ACC112 (cell line): ENCODE results near the gene FAM234A.

ENCODE experiments used
- H2AFZ ChIP-seq: fragments of 200-600 bp; sonication (generic); one replicate; pipeline ENCODE4 v1.6.0; 2017; ENCODE audit warnings: antibody characterized with exemption, low read length; ENCODE audit not compliant: unreplicated experiment
- H3K27ac ChIP-seq: fragments of 200-600 bp; sonication (generic); 2 replicates; pipeline ENCODE4 v1.5.1; 2014; ENCODE audit warnings: low read depth, mild to moderate bottlenecking, antibody characterized with exemption, low read length, moderate library complexity
- H3K27me3 ChIP-seq: fragments of 200-600 bp; sonication (generic); 2 replicates; pipeline ENCODE4 v1.6.1; 2014; ENCODE audit warnings: mild to moderate bottlenecking, antibody characterized with exemption, low read length, moderate library complexity, mixed read lengths; ENCODE audit not compliant: insufficient read depth
- H3K36me3 ChIP-seq: fragments of 200-600 bp; sonication (generic); 2 replicates; pipeline ENCODE4 v1.6.1; 2016; ENCODE audit warnings: mild to moderate bottlenecking, antibody characterized with exemption, low read length, moderate library complexity, mixed read lengths; ENCODE audit not compliant: insufficient read depth
- H3K4me1 ChIP-seq: fragments of 200-600 bp; sonication (generic); one replicate; pipeline ENCODE4 v1.6.1; 2016; ENCODE audit warnings: low read length, mixed read lengths; ENCODE audit not compliant: insufficient read depth, unreplicated experiment, control insufficient read depth
- H3K4me3 ChIP-seq: fragments of 200-600 bp; sonication (generic); 2 replicates; pipeline ENCODE4 v1.5.1; 2014; ENCODE audit warnings: mild to moderate bottlenecking, low read depth, low read length
- H3K79me2 ChIP-seq: fragments of 200-600 bp; sonication (generic); one replicate; pipeline ENCODE4 v1.6.0; 2016; ENCODE audit warnings: low read length; ENCODE audit not compliant: control insufficient read depth, unreplicated experiment, insufficient read depth

The FAM234A gene

GRCh38 chr16:281660-282255, 47.1 kb downstream of the FAM234A start:
- no peaks in the 10 kb centered on the region for H3K4me1 ChIP-seq
- H3K36me3 ChIP-seq = peaks cover 6% of the 10 kb centered on the region; the same call in 1 of the 2 replicates
- peaks cover 25% of the 10 kb centered on the region for H3K27me3 ChIP-seq
- H2AFZ ChIP-seq = no peak overlapping the region
- H3K79me2 ChIP-seq = no peaks in the 10 kb centered on the region
- H3K4me3 ChIP-seq = no peak overlapping the region
- no peak overlapping the region for H3K27ac ChIP-seq

DNA sequence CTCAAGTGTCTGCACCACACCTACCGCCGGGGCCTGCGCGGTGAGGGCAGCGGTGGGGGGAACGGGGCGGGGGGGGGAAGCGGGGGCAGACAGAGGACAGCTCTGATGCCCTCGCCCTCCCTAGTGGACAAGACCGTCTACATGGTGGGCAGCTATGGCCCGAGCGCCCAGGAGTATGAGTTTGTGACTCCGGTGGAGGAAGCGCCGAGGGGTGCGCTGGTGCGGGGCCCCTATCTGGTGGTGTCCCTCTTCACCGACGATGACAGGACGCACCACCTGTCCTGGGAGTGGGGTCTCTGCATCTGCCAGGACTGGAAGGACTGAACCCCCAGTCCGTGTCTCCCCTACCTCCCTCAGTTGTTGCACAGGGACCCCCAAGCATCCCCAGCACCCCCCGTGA, 47.9 kb downstream of the FAM234A start:
- no peak overlapping the region for H2AFZ ChIP-seq
- no peaks in the 10 kb centered on the region for H3K79me2 ChIP-seq
- no peaks in the 10 kb centered on the region for H3K4me1 ChIP-seq
- H3K36me3 ChIP-seq = peaks cover 6% of the 10 kb centered on the region; the same call in 1 of the 2 replicates
- H3K27ac ChIP-seq = no peak overlapping the region
- H3K4me3 ChIP-seq = no peak overlapping the region
- H3K27me3 ChIP-seq = peaks cover 25% of the 10 kb centered on the region

- Histone ChIP-seq H3K4me3 (no peak within 1 kb of the TSS), H2AFZ (no peak within 1 kb of the TSS), H3K36me3 (peaks cover 6% of the 10 kb centered on the region; the same call in 1 of the 2 replicates), H3K4me1 (no peaks in the 10 kb centered on the region), H3K27ac (no peak within 1 kb of the TSS), H3K79me2 (no peaks in the 10 kb centered on the region), H3K27me3 (peaks cover 25% of the 10 kb centered on the region)
Observed at GRCh38 chr16:283033-283805, 48.6 kb downstream of the FAM234A start, which contains the start of gene PDIA2. Gene PDIA2, plus strand, starts transcription at chr16:283164. Its CDS starts 6 bp downstream, at chr16:283170.

DNA sequence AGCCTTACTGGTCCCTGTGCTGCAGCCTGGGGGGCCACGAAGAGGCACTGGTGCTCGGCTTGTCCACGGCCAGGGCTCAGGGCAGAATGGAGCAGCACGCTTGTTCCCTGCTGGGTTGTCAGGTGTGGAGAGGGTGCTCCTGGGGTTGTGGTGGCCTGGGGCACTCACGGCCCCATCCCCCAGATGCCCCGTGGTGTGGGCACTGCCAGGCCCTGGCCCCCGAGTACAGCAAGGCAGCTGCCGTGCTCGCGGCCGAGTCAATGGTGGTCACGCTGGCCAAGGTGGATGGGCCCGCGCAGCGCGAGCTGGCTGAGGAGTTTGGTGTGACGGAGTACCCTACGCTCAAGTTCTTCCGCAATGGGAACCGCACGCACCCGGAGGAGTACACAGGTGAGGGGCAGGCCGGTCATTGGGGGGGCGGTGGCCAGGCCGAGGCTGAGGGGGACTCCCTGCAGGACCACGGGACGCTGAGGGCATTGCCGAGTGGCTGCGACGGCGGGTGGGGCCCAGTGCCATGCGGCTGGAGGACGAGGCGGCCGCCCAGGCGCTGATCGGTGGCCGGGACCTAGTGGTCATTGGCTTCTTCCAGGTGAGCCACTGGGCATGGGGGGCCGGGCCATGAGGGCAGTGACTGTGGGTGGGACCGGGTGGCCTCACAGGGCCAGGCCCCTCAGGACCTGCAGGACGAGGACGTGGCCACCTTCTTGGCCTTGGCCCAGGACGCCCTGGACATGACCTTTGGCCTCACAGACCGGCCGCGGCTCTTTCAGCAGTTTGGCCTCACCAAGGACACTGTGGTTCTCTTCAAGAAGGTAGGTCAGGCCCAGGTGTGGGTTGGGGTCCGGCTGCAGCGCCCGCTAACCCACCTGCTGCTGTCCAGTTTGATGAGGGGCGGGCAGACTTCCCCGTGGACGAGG, 49.8 kb downstream of the FAM234A start:
- Histone ChIP-seq H3K27me3 (peaks cover 22% of the 10 kb centered on the region), H2AFZ (no peak overlapping the region), H3K4me1 (no peaks in the 10 kb centered on the region), H3K79me2 (no peaks in the 10 kb centered on the region), H3K4me3 (no peak overlapping the region), H3K27ac (no peak overlapping the region), H3K36me3 (peaks cover 6% of the 10 kb centered on the region; the same call in 1 of the 2 replicates)

- Histone ChIP-seq H3K4me1 (no peaks in the 10 kb centered on the region), H3K27ac (no peak overlapping the region), H3K79me2 (no peaks in the 10 kb centered on the region)
Observed at GRCh38 chr16:285146-286055, 50.8 kb downstream of the FAM234A start.

GRCh38 chr16:286491-287297, 52.1 kb downstream of the FAM234A start:
- no peak overlapping the region for H3K27ac ChIP-seq
- H2AFZ ChIP-seq = no peak overlapping the region
- H3K36me3 ChIP-seq = peaks cover 6% of the 10 kb centered on the region; the same call in 1 of the 2 replicates
- H3K4me1 ChIP-seq = no peaks in the 10 kb centered on the region
- no peaks in the 10 kb centered on the region for H3K79me2 ChIP-seq
- peaks cover 5% of the 10 kb centered on the region for H3K27me3 ChIP-seq
- H3K4me3 ChIP-seq = no peak overlapping the region

More at GRCh38 chr16:285146-286055, 50.8 kb downstream of the FAM234A start:
- Histone ChIP-seq H3K36me3 (peaks cover 6% of the 10 kb centered on the region; the same call in 1 of the 2 replicates), H3K27me3 (peaks cover 17% of the 10 kb centered on the region), H2AFZ (no peak overlapping the region), H3K4me3 (no peak overlapping the region)

DNA sequence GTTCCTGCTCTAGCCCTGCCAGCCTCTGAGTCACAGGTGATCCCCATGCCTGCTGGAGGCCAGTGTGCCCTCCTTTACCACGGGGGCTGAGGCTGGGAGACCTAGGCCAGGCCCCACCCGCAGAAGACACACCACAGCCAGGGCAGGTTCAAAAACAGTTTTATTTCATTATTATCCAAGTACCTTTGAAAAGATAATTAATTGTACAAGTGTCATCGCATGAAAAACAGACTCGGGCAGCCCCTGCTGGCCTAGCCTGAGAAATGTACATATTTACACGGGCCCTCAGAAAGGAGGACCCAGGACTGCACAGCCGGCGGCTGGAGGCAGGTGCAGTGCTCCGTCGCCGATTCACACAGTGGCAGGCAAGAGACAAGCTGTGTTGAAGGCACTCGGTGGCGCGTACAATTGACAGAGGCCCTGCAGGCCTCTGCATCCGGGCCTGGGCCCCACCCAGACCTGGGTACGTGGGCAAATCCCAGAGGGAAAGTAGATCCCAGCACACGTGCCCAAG, 52.7 kb downstream of the FAM234A start:
- no peak overlapping the region for H2AFZ ChIP-seq
- H3K36me3 ChIP-seq = peaks cover 6% of the 10 kb centered on the region; the same call in 1 of the 2 replicates
- H3K27me3 ChIP-seq = no peaks in the 10 kb centered on the region
- no peak overlapping the region for H3K4me3 ChIP-seq
- no peaks in the 10 kb centered on the region for H3K4me1 ChIP-seq
- H3K27ac ChIP-seq = no peak overlapping the region
- H3K79me2 ChIP-seq = no peaks in the 10 kb centered on the region

- Histone ChIP-seq H3K27me3 (no peaks in the 10 kb centered on the region), H3K36me3 (peaks cover 6% of the 10 kb centered on the region; the same call in 1 of the 2 replicates), H3K4me3 (no peak overlapping the region), H3K27ac (no peak overlapping the region), H3K79me2 (no peaks in the 10 kb centered on the region), H2AFZ (no peak overlapping the region), H3K4me1 (no peaks in the 10 kb centered on the region)
Observed at GRCh38 chr16:287981-288920, 53.6 kb downstream of the FAM234A start.
